HepG2 (cell line): ENCODE data around the gene SEPTIN10. TPM values are rescaled to one million over a fixed set of nuclear protein-coding genes. Genes with fewer than 3 reads are reported as not detected.

Experiments
- ATAC-seq: fragments of 200-7000 bp; cut with Tn5 transposase; 3 replicates; pipeline ENCODE4 v1.9.1; 2020; ENCODE audit warnings: mild to moderate bottlenecking, moderate library complexity
- BruUV-seq: library from RNA; stranded (reverse); fragments of 400-500 nt; replicated peaks from 2 replicates; lab custom pipeline; 2021; lab: Mats Ljungman, UMichigan
- CTCF ChIA-PET: fragments of 300-600 bp; formaldehyde crosslinking; extraction: SDS; loops from one replicate; lab custom pipeline; 2021; ENCODE audit warnings: low total read pairs, inconsistent platforms, low intra/inter-chr PET ratio; lab: Yijun Ruan, JAX
- POLR2A ChIA-PET: fragments of 350-600 bp; sonication (Branson Sonifier 250); formaldehyde crosslinking; loops from one replicate; lab custom pipeline; 2020; ENCODE audit warnings: antibody characterized with exemption, inconsistent platforms; lab: Yijun Ruan, JAX
- DNase-seq: peaks from one replicate; pipeline ENCODE4 v3.0.0-alpha.2; 2015; ENCODE audit warnings: low spot score
- FAIRE-seq: peaks from 3 replicates; lab custom pipeline; 2011; peaks lifted over from hg19 to GRCh38; lab: Jason Lieb, UNC
- H2AFZ ChIP-seq: one replicate; pipeline ENCODE4 v1.6.1; 2011; ENCODE audit warnings: low read length, inconsistent platforms
- H3K27ac ChIP-seq: fragments of 300-600 bp; 3 replicates; pipeline ENCODE4 v1.8.0; 2011; ENCODE audit warnings: mixed run types, mild to moderate bottlenecking, mixed read lengths, low read length, inconsistent platforms; ENCODE audit not compliant: insufficient read depth; ENCODE audit errors: extremely low read length
- H3K27me3 ChIP-seq, 2 experiments: fragments of 200-600 bp in 1 of 2; 2 replicates in 1 of 2; 3 replicates in 1 of 2; pipeline versions ENCODE4 v1.6.0 to v1.8.0; 2011; ENCODE audit warnings: low read length in 2 of 2, mild to moderate bottlenecking in 2 of 2, moderate library complexity in 2 of 2, inconsistent platforms in 1 of 2; ENCODE audit not compliant: insufficient read depth in 2 of 2, control insufficient read depth in 1 of 2
- H3K36me3 ChIP-seq, 2 experiments: fragments of 200-600 bp in 1 of 2; replicated peaks in 1 of 2; 2 replicates in 1 of 2; 3 replicates in 1 of 2; pipeline versions ENCODE4 v1.5.1 to v1.8.0; 2011; ENCODE audit warnings: low read length in 2 of 2, inconsistent platforms in 1 of 2; ENCODE audit not compliant: insufficient read depth in 2 of 2, control insufficient read depth in 1 of 2
- H3K4me1 ChIP-seq: 2 replicates; pipeline ENCODE4 v1.5.1; 2012; ENCODE audit warnings: low read length, inconsistent platforms; ENCODE audit not compliant: insufficient read depth
- H3K4me2 ChIP-seq: 2 replicates; pipeline ENCODE4 v1.6.0; 2011; ENCODE audit warnings: low read depth, low read length, inconsistent platforms
- H3K4me3 ChIP-seq, 3 experiments: fragments of 200-600 bp in 1 of 3; sonication (generic), shearing (Covaris generic) in 1 of 3; replicated peaks in 1 of 3; 2 replicates each; pipeline ENCODE4 v1.5.1; 2011 to 2016; ENCODE audit warnings: low read length in 3 of 3, inconsistent platforms in 2 of 3, low read depth in 2 of 3, mild to moderate bottlenecking in 2 of 3, control low read depth in 1 of 3, mixed read lengths in 1 of 3; ENCODE audit not compliant: insufficient read depth in 1 of 3
- H3K79me2 ChIP-seq: one replicate; pipeline ENCODE4 v1.6.1; 2011; ENCODE audit warnings: low read length, inconsistent platforms; ENCODE audit not compliant: insufficient read depth
- H3K9ac ChIP-seq: 2 replicates; pipeline ENCODE4 v1.6.0; 2011; ENCODE audit warnings: mild to moderate bottlenecking, low read depth, low read length, inconsistent platforms; ENCODE audit not compliant: insufficient read depth
- H3K9me3 ChIP-seq: 2 replicates; pipeline ENCODE4 v1.5.1; 2012; ENCODE audit warnings: mild to moderate bottlenecking, low read length
- H4K20me1 ChIP-seq: 2 replicates; pipeline ENCODE4 v1.6.0; 2011; ENCODE audit warnings: inconsistent platforms, mild to moderate bottlenecking, low read length, moderate library complexity; ENCODE audit not compliant: insufficient read depth
- CC2D1A ChIP-seq: sonication (generic); formaldehyde crosslinking; IDR thresholded peaks from 2 replicates; pipeline ENCODE4 v1.8.1; 2023; ENCODE audit warnings: mild to moderate bottlenecking, missing genetic modification reagents
- JUNB ChIP-seq: sonication (generic); formaldehyde crosslinking; IDR thresholded peaks from 2 replicates; pipeline ENCODE4 v1.8.0; 2022; ENCODE audit warnings: missing genetic modification reagents, mild to moderate bottlenecking, borderline replicate concordance
- KAT2B ChIP-seq: fragments of 150-350 bp; IDR thresholded peaks from 2 replicates; pipeline ENCODE4 v1.6.1; 2014; ENCODE audit warnings: low read depth, low read length, borderline replicate concordance
- KAT7 ChIP-seq: IDR thresholded peaks from 2 replicates; pipeline ENCODE4 v1.6.1; 2018; ENCODE audit warnings: borderline replicate concordance, missing compliant biosample characterization
- NCOA5 ChIP-seq: sonication (generic); formaldehyde crosslinking; IDR thresholded peaks from 2 replicates; pipeline ENCODE4 v1.4.0; 2020; ENCODE audit warnings: missing genetic modification reagents
- SCMH1 ChIP-seq: sonication (generic); formaldehyde crosslinking; IDR thresholded peaks from 2 replicates; pipeline ENCODE4 v1.9.0; 2021; ENCODE audit warnings: missing genetic modification reagents, mild to moderate bottlenecking, borderline replicate concordance
- TGIF2 ChIP-seq: IDR thresholded peaks from 2 replicates; pipeline ENCODE4 v1.6.1; 2016; ENCODE audit warnings: control low read depth, missing compliant biosample characterization
- TRIM24 ChIP-seq: sonication (generic); formaldehyde crosslinking; IDR thresholded peaks from 2 replicates; pipeline ENCODE4 v1.8.0; 2022; ENCODE audit warnings: mild to moderate bottlenecking, missing genetic modification reagents
- ZBTB2 ChIP-seq: sonication (generic); formaldehyde crosslinking; IDR thresholded peaks from 2 replicates; pipeline ENCODE4 v1.8.0; 2022; ENCODE audit warnings: low read depth, missing genetic modification reagents
- ZBTB26 ChIP-seq: IDR thresholded peaks from 2 replicates; pipeline ENCODE4 v1.6.1; 2016; ENCODE audit warnings: missing compliant biosample characterization, missing genetic modification reagents, borderline replicate concordance
- ZFP90 ChIP-seq: sonication (generic); formaldehyde crosslinking; IDR thresholded peaks from 2 replicates; pipeline ENCODE4 v1.8.0; 2022; ENCODE audit warnings: missing genetic modification reagents, mild to moderate bottlenecking, inconsistent platforms, borderline replicate concordance
- ZNF224 ChIP-seq: sonication (generic); formaldehyde crosslinking; IDR thresholded peaks from 2 replicates; pipeline ENCODE4 v1.5.0; 2020; ENCODE audit warnings: mild to moderate bottlenecking, missing genetic modification reagents
- ZNF333 ChIP-seq: sonication (generic); formaldehyde crosslinking; IDR thresholded peaks from 2 replicates; pipeline ENCODE4 v1.4.0; 2020; ENCODE audit warnings: mild to moderate bottlenecking, missing genetic modification reagents, borderline replicate concordance
- ZNF343 ChIP-seq: sonication (generic); formaldehyde crosslinking; IDR thresholded peaks from 2 replicates; pipeline ENCODE4 v1.4.0; 2020; ENCODE audit warnings: mild to moderate bottlenecking, missing genetic modification reagents
- ZNF546 ChIP-seq: sonication (generic); formaldehyde crosslinking; conservative IDR thresholded peaks from 2 replicates; pipeline ENCODE4 v1.8.1; 2023; ENCODE audit warnings: mild to moderate bottlenecking, missing genetic modification reagents
- ZNF773 ChIP-seq: sonication (generic); formaldehyde crosslinking; IDR thresholded peaks from 2 replicates; pipeline ENCODE4 v1.4.0; 2020; ENCODE audit warnings: missing genetic modification reagents, borderline replicate concordance
- WGBS: methylation state at CpG from one replicate; pipeline ENCODE4 v1.1.6; 2017; ENCODE audit warnings: low lambda C conversion rate; 5-methylcytosine and 5-hydroxymethylcytosine counted together
- in situ Hi-C: cut with HindIII; loops from 2 replicates; pipeline ENCODE4 v1.10.0; 2017; ENCODE audit warnings: low pct_unique_long_range_greater_than_20kb; ENCODE audit not compliant: extremely low pct_ligation_motif_present
- intact Hi-C: fragments of 100-400 bp; cut with micrococcal nuclease; formaldehyde crosslinking; loops from one replicate; pipeline ENCODE4 v1.10.0; 2022; ENCODE audit not compliant: unreplicated experiment
- polyA plus RNA-seq, 8 experiments: library from polyadenylated mRNA; depleted of rRNA in 3 of 8; stranded (reverse) in 7 of 8; unstranded in 1 of 8; fragments of >200 nt; fragmentation: Illumina TruSeq in 4 of 8; extraction: Trizol in 4 of 8; gene quantifications; 2 replicates each; pipeline versions ENCODE4 v1.2.1 to v1.2.3, GENCODE V29; 2011 to 2016; ENCODE audit warnings: low read depth in 4 of 8, missing spikeins in 1 of 8, mixed read lengths in 1 of 8; ENCODE audit not compliant: insufficient read depth in 1 of 8
- total RNA-seq, 5 experiments: library from RNA; depleted of rRNA; stranded (reverse); fragments of >200 nt; fragmentation: Illumina TruSeq; extraction: Trizol; gene quantifications; 2 replicates each; pipeline ENCODE4 v1.2.3, GENCODE V29; 2016; ENCODE audit warnings: low read depth in 1 of 5
- TF ChIP-seq, protein P1 (sequence below): sonication (generic); formaldehyde crosslinking; IDR thresholded peaks from 2 replicates; pipeline ENCODE4 v1.4.0; 2020; ENCODE audit warnings: mild to moderate bottlenecking, missing genetic modification reagents
- TF ChIP-seq, protein P2 (sequence below): fragments of 450-650 bp; IDR thresholded peaks from 2 replicates; pipeline ENCODE4 v1.6.1; 2016

Gene SEPTIN10
- total and polyA plus RNA-seq, 2 of the 13 experiments (the other 11 are each of a cell fraction or from before 2014, with no cell fraction given), result 45.8 to 67.5 TPM

DNA sequence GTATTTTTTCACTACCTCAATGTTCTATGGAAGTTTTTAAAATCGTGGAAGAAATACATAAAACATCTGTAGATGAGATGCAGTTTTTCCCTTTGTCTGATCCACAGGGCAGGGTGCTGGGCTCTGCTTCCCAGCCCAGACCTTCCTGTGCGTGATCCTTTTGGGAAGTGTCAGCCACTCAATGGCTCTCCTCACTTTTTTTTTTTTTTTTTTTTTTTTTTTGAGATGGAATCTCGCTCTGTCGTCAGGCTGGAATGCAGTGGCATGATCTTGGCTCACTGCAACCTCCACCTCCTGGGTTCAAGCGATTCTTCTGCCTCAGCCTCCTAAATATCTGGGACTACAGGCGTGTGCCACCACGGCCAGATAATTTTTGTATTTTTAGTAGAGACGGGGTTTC is 33.2 kb upstream of the SEPTIN10 start (continued):
- TF ChIP-seq KAT7 (CRISPR knock-in tag), result no peak

DNA sequence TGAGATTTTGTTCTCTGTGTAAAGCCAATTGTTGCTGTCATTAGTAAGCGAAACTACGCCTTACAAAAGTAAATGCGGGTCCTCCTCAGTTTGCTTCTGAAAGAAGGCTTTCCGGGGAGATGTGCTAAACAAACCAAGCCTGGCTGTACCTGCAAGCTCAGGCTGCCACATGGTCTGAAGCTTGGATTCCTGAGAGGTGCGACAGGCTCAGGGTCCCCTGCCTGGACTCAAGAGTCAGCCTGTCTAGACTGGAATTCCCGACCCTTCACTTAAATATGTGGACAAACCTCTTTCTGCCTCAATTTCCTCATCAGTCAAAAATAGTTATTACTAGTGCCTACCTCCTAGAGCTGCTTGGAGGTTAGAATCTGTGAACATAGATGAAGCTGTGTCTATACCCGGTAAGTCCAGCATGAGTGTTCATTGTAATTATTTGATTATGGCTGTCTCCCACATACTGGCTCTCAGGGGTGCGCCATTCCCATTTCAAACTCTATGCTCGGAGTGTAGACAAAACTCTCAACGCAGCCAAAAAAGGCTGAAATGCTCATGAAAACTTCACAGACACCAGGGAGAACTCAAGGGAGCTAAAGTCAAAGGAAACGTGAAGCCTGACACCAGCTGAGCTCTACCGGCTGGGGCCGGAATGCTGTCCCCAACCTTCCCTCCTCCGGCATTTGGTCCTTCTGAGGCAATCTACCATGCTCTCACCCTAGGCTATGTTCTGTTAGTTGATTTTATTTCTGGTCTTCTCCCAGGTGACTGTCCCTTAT is 31.8 kb upstream of the SEPTIN10 start:
- Histone ChIP-seq H3K27me3 (no peaks in the 10 kb centered on the region), H3K4me1 (peaks cover 83% of the 10 kb centered on the region), H3K27ac (peak overlapping the region; percentile 98), H3K36me3 (no peaks in the 10 kb centered on the region), H4K20me1 (no peaks in the 10 kb centered on the region), H3K9ac (peak overlapping the region; percentile 89), H2AFZ (peak overlapping the region; percentile 23), H3K4me3 (peak overlapping the region; percentile 25 to 58 (median 25); a peak in 5 of 6 replicates), H3K79me2 (no peaks in the 10 kb centered on the region), H3K4me2 (peak overlapping the region; percentile 93), H3K9me3 (no peaks in the 10 kb centered on the region)
- WGBS, result 46% methylated on average over 14 of the region's 14 CpGs
- DNase-seq (peak; percentile 81), FAIRE-seq (peak; percentile 75), ATAC-seq (peak; percentile 56)
- intact Hi-C loops, result loop anchor here (2.0 kb wide), 2 partner anchors 17 to 31 kb away; no protein-coding TSS in a partner anchor
- CTCF ChIA-PET, result no interaction called here
- in situ Hi-C loops, result no loop called here
- no TSS peak for BruUV-seq
- POLR2A ChIA-PET, result interaction anchor here (0.8 to 3.9 kb wide), 25 partner anchors 9 to 99 kb away, joined by 3 to 132 read pairs (median 10); partner anchors contain the start of genes SEPTIN10 and SOWAHC
- TF ChIP-seq ZFP90 (CRISPR knock-in tag) (no peak), ZNF224 (CRISPR knock-in tag) (0 out of 2 replicates have a peak, but pooled peaks have one; percentile 0), CC2D1A (no peak), NCOA5 (CRISPR knock-in tag) (no peak), ZNF773 (CRISPR knock-in tag) (no peak), ZNF546 (CRISPR knock-in tag) (no peak), KAT2B (no peak), ZBTB26 (0 out of 2 replicates have a peak, but pooled peaks have one; percentile 48), ZNF343 (CRISPR knock-in tag) (no peak), TRIM24 (no peak), JUNB (CRISPR knock-in tag) (no peak), TGIF2 (CRISPR knock-in tag) (peak; percentile 58; the same call in 1 of the 2 replicates), SCMH1 (no peak), ZBTB2 (CRISPR knock-in tag) (no peak), ZNF333 (CRISPR knock-in tag) (peak; percentile 28; the same call in 1 of the 2 replicates)
- TF ChIP-seq, protein P1, sequence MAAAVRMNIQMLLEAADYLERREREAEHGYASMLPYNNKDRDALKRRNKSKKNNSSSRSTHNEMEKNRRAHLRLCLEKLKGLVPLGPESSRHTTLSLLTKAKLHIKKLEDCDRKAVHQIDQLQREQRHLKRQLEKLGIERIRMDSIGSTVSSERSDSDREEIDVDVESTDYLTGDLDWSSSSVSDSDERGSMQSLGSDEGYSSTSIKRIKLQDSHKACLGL (CRISPR knock-in tag), result peak; percentile 28; the same call in 1 of the 2 replicates
- TF ChIP-seq, protein P2, sequence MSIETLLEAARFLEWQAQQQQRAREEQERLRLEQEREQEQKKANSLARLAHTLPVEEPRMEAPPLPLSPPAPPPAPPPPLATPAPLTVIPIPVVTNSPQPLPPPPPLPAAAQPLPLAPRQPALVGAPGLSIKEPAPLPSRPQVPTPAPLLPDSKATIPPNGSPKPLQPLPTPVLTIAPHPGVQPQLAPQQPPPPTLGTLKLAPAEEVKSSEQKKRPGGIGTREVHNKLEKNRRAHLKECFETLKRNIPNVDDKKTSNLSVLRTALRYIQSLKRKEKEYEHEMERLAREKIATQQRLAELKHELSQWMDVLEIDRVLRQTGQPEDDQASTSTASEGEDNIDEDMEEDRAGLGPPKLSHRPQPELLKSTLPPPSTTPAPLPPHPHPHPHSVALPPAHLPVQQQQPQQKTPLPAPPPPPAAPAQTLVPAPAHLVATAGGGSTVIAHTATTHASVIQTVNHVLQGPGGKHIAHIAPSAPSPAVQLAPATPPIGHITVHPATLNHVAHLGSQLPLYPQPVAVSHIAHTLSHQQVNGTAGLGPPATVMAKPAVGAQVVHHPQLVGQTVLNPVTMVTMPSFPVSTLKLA, result no peak
